ENCODE measurements around the gene DHRS2. TPM values are rescaled to one million over a fixed set of nuclear protein-coding genes. Genes with fewer than 3 reads are reported as not detected.

Gene DHRS2
- total and polyA plus RNA-seq, 4 donors: 0.08 to 0.67 (median 0.36) TPM

DNA sequence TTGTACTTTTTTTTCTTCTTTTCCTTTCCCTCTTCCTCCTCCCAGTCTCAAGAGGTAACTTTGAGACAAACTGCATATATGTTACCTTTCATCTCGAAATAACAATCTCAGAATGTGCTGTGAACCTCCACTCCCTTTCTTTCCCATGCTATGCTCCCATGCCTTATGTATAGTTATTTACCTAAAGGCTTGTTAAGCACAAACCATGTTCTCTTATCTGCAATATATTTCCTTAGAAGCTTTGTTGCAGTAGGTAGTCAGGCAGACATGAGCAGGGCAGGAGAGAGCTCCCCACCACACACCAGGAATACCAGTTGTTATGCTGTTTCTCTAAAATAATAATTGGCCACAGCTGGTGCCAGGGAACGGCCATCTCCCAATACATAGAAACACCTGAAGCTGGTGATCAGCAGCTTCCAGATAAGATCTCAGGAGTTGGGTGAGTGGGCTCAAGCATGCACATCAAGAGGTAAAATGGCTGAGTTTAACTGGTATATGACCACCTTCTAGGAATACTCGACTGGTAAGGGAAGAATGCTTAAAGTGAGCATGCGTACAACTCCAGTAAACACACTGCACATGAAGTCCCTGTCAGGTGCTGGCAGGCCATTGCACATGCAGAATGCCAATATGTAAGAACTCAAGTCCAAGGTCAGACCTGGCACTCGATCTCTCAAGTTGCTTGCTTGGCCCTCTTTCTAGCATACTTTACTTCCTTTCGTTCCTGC lies 14.8 kb upstream of the DHRS2 start:
- no peak for DNase-seq
- Histone ChIP-seq H3K9ac (ENCODE audit: insufficient read depth in 1 of 2, low read length in 2 of 2) (no peak overlapping the region), H3K36me3 (ENCODE audit: control insufficient read depth in 4 of 4, insufficient read depth in 4 of 4, low read length in 4 of 4) (no peaks in the 10 kb centered on the region), H3K4me1 (ENCODE audit: control insufficient read depth in 5 of 5, insufficient read depth in 5 of 5, low read length in 5 of 5) (peaks cover 0 to 1% (median 0%) of the 10 kb centered on the region in 5 donors), H3K27ac (ENCODE audit: low read depth in 1 of 2, low read length in 1 of 2) (peak overlapping the region in 1 of 2 donors; percentile 19), H3K27me3 (ENCODE audit: control insufficient read depth in 3 of 3, insufficient read depth in 3 of 3, low read length in 2 of 3) (no peaks in the 10 kb centered on the region), H3K9me3 (ENCODE audit: control insufficient read depth in 4 of 4, insufficient read depth in 3 of 4, low read length in 3 of 4) (peaks cover 2 to 14% (median 3%) of the 10 kb centered on the region in 4 donors), H3K4me3 (no peak overlapping the region)
- 54 to 75% methylated on average over 6 of the region's 6 CpGs for WGBS, 2 donors
- TF ChIP-seq, protein P1, sequence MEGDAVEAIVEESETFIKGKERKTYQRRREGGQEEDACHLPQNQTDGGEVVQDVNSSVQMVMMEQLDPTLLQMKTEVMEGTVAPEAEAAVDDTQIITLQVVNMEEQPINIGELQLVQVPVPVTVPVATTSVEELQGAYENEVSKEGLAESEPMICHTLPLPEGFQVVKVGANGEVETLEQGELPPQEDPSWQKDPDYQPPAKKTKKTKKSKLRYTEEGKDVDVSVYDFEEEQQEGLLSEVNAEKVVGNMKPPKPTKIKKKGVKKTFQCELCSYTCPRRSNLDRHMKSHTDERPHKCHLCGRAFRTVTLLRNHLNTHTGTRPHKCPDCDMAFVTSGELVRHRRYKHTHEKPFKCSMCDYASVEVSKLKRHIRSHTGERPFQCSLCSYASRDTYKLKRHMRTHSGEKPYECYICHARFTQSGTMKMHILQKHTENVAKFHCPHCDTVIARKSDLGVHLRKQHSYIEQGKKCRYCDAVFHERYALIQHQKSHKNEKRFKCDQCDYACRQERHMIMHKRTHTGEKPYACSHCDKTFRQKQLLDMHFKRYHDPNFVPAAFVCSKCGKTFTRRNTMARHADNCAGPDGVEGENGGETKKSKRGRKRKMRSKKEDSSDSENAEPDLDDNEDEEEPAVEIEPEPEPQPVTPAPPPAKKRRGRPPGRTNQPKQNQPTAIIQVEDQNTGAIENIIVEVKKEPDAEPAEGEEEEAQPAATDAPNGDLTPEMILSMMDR (IDR thresholded peaks at IDR 0.05; ENCODE audit: control extremely low read depth, extremely low read depth): no peak
- no peak for ATAC-seq (ENCODE audit: insufficient read depth, low FRiP score)

DNA sequence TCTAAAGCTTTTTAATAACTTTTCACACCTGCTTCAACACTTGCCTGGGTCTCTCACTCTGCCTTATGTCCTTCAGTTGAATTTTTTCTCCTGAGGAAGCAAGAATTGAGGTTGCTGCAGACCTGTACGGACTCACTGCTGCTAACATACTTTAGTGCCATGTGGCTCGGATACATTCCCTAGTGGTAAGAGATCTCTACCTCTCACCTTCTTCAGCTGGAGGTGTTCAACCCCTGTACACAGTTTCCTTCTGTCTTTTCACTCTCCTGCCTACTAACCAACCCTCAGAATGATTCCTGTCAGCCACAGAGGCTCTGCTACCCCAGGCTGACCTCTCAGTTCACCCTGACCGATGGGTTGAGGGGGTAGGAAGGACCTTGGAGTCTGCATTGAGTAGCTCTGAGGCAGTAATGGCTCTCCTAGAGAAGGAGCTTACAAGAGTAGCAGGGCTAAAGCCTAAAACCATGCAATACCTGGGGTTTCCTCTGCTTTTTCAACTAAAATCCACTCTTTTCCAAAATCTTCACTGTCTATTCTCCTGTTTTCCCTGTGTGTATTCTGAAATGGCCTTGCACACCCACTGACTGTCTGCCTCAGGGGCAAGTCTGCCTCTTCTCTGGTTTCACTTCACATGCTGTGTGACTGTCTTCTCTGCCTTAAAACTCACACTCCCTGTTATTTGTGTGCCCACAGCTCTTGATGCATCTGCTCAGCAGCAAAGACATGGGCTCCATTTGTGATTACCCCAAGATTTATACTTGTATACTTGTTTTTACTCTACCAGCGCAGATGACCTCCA lies 14.0 kb upstream of the DHRS2 start:
- Histone ChIP-seq H3K27ac (ENCODE audit: low read depth in 1 of 2, low read length in 1 of 2) (no peak overlapping the region), H3K36me3 (ENCODE audit: control insufficient read depth in 4 of 4, insufficient read depth in 4 of 4, low read length in 4 of 4) (no peaks in the 10 kb centered on the region), H3K4me1 (ENCODE audit: control insufficient read depth in 5 of 5, insufficient read depth in 5 of 5, low read length in 5 of 5) (peaks cover 0 to 1% (median 0%) of the 10 kb centered on the region in 5 donors), H3K9ac (ENCODE audit: insufficient read depth in 1 of 2, low read length in 2 of 2) (no peak overlapping the region), H3K9me3 (ENCODE audit: control insufficient read depth in 4 of 4, insufficient read depth in 3 of 4, low read length in 3 of 4) (peaks cover 2 to 14% (median 3%) of the 10 kb centered on the region in 4 donors), H3K27me3 (ENCODE audit: control insufficient read depth in 3 of 3, insufficient read depth in 3 of 3, low read length in 2 of 3) (no peaks in the 10 kb centered on the region), H3K4me3 (no peak overlapping the region)
- ATAC-seq (ENCODE audit: insufficient read depth, low FRiP score) (no peak), DNase-seq (no peak)
- TF ChIP-seq, protein P1 (IDR thresholded peaks at IDR 0.05; ENCODE audit: control extremely low read depth, extremely low read depth): no peak
- WGBS, 2 donors: 76 to 83% methylated on average over 4 of the region's 4 CpGs

DNA sequence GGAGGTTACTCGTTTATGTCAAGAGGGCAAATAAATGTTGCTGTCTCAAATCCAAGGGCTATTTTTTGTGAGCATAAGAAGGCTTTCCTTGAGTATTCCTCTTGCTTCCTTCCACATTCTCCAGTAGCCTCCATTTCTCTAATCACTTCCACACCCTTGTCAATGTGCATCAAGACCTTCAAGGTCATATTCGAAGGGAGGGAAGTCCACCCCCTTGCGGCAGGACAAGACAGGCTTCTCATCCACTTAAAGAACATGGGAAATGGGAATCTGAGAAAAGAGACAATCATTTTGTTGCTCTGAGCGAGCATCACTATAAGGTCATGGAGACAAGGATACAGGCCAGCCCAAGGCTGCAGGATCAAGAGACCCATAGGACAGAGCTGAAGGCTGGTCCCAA lies 13.2 kb upstream of the DHRS2 start:
- Histone ChIP-seq H3K27me3 (ENCODE audit: control insufficient read depth in 3 of 3, insufficient read depth in 3 of 3, low read length in 2 of 3) (no peaks in the 10 kb centered on the region), H3K4me1 (ENCODE audit: control insufficient read depth in 5 of 5, insufficient read depth in 5 of 5, low read length in 5 of 5) (peaks cover 0 to 1% (median 0%) of the 10 kb centered on the region in 5 donors), H3K9me3 (ENCODE audit: control insufficient read depth in 4 of 4, insufficient read depth in 3 of 4, low read length in 3 of 4) (peaks cover 2 to 14% (median 3%) of the 10 kb centered on the region in 4 donors), H3K36me3 (ENCODE audit: control insufficient read depth in 4 of 4, insufficient read depth in 4 of 4, low read length in 4 of 4) (no peaks in the 10 kb centered on the region), H3K4me3 (no peak overlapping the region), H3K9ac (ENCODE audit: insufficient read depth in 1 of 2, low read length in 2 of 2) (no peak overlapping the region), H3K27ac (ENCODE audit: low read depth in 1 of 2, low read length in 1 of 2) (no peak overlapping the region)
- no peak for ATAC-seq (ENCODE audit: insufficient read depth, low FRiP score)
- no peak for DNase-seq
- WGBS, 2 donors: 86 to 90% methylated on average over 4 of the region's 4 CpGs
- TF ChIP-seq, protein P1 (IDR thresholded peaks at IDR 0.05; ENCODE audit: control extremely low read depth, extremely low read depth): no peak
